Neutrophil (primary cell): ENCODE data around the gene MRGPRF.
A peak's percentile ranks its signal among the peaks of the same experiment; 100 is the strongest.

ENCODE experiments used
- H3K27ac ChIP-seq: fragments of 200-600 bp; sonication (generic); 2 replicates; pipeline ENCODE4 v1.5.1; 2016; ENCODE audit warnings: mild to moderate bottlenecking, moderate library complexity
- H3K27me3 ChIP-seq: fragments of 200-600 bp; sonication (generic); 2 replicates; pipeline ENCODE4 v1.6.0; 2016; ENCODE audit warnings: mild to moderate bottlenecking
- H3K36me3 ChIP-seq: fragments of 200-600 bp; sonication (generic); 2 replicates; pipeline ENCODE4 v1.5.1; 2017
- H3K4me1 ChIP-seq, 2 experiments: fragments of 200-600 bp in 1 of 2; sonication (generic) in 1 of 2; 1 replicate in 1 of 2; 2 replicates in 1 of 2; pipeline versions ENCODE4 v1.5.1 to v1.6.1; 2013 to 2016; ENCODE audit warnings: low read depth in 1 of 2, low read length in 1 of 2, mild to moderate bottlenecking in 1 of 2, moderate library complexity in 1 of 2; ENCODE audit not compliant: control insufficient read depth in 1 of 2, insufficient read depth in 1 of 2
- H3K4me3 ChIP-seq, 2 experiments: fragments of 200-600 bp in 1 of 2; sonication (generic) in 1 of 2; 1 replicate in 1 of 2; 2 replicates in 1 of 2; pipeline ENCODE4 v1.5.1; 2013 to 2016; ENCODE audit warnings: low read depth in 1 of 2, low read length in 1 of 2, mild to moderate bottlenecking in 1 of 2, moderate library complexity in 1 of 2
- H3K9me3 ChIP-seq: fragments of 200-600 bp; sonication (generic); 2 replicates; pipeline ENCODE4 v1.5.1; 2016
- TF ChIP-seq, protein P1 (sequence below): fragments of 200-600 bp; sonication (generic); IDR thresholded peaks from 2 replicates; pipeline ENCODE4 v1.5.1; 2016; ENCODE audit warnings: antibody characterized with exemption

Gene MRGPRF

DNA sequence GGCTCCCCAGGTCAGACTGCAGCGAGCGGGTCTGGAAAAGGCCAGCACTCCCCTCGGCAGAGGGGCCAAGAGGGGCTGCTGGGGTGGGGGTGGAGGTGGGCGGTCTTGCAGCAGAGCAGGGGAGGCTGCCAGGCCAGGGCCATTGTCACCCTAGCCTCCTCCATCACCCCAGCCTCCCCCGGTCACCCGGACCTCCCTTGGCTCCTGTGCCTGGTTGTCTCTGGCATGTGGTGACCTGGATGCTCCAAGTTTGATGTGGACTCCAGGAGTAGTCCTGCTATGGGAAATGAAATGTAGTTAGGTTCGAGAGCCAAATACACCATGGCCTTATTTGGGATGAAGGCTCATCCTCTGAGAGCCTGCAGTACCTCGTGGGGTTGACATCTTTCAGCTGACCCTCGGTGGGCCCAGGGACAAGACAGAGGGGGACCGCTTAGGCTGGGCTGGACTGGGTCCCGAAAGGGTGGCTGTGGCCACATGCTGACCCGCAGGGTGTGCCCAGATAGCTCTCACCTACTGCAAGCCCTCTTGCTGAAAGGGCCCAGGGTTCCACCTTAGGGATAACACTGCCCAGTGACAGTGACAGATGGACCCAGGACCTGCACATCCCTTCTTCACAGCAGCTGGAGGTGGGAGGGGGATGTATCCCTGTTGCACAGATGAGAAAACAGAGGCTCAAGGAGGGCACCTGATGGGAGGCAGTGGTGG is 56.3 kb downstream of the MRGPRF start:
- Histone ChIP-seq H3K4me1 (peaks cover 9 to 19% of the 10 kb centered on the region in 2 experiments), H3K4me3 (peak overlapping the region; percentile 20 to 30), H3K36me3 (no peaks in the 10 kb centered on the region), H3K9me3 (no peaks in the 10 kb centered on the region), H3K27ac (peak overlapping the region; percentile 30), H3K27me3 (no peaks in the 10 kb centered on the region)
- TF ChIP-seq, protein P1, sequence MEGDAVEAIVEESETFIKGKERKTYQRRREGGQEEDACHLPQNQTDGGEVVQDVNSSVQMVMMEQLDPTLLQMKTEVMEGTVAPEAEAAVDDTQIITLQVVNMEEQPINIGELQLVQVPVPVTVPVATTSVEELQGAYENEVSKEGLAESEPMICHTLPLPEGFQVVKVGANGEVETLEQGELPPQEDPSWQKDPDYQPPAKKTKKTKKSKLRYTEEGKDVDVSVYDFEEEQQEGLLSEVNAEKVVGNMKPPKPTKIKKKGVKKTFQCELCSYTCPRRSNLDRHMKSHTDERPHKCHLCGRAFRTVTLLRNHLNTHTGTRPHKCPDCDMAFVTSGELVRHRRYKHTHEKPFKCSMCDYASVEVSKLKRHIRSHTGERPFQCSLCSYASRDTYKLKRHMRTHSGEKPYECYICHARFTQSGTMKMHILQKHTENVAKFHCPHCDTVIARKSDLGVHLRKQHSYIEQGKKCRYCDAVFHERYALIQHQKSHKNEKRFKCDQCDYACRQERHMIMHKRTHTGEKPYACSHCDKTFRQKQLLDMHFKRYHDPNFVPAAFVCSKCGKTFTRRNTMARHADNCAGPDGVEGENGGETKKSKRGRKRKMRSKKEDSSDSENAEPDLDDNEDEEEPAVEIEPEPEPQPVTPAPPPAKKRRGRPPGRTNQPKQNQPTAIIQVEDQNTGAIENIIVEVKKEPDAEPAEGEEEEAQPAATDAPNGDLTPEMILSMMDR, result no peak

DNA sequence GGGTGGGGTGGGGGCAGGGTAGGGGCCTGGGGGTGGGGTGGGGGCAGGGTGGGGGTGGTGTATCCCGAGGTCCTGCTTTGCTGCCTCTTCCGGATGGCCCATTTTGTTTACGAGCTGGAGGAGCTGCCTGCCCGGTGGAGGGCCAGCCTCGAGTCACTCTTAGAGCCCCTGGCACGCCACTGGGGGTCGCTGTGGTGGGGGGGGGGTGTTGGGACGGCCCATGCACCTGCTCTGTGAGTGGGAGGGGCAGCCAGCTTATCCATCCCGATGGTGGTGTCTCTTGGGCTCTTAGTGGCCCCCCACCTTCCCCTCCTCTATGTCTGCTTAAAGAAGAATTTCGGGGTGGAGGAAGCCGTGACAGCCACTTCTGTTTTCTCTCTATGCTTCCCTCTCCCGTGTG is 56.9 kb downstream of the MRGPRF start:
- H3K4me3 ChIP-seq, result peak overlapping the region; percentile 20 to 30
- TF ChIP-seq, protein P1, result no peak
- H3K27ac ChIP-seq, result peak overlapping the region; percentile 30
- no peaks in the 10 kb centered on the region for H3K27me3 ChIP-seq
- H3K36me3 ChIP-seq, result no peaks in the 10 kb centered on the region
- H3K9me3 ChIP-seq, result no peaks in the 10 kb centered on the region
- H3K4me1 ChIP-seq, result peaks cover 9 to 19% of the 10 kb centered on the region in 2 experiments

DNA sequence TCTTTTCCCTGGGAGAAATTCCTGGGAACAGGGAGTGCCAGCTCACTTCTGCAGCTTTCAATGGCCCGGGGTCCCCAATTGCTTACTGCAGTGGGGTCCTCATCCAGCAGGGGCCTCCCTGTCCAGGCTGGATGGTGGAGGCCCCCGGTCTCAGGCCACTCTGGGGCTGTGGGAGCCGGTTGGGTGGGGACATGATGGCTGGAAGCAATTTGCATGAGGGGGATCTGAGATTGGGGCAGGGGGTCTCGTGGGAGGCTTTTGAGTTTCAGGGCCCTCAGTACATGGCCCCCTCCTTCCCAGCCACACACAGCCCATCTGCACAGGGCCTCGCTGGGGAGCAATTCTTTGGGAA is 57.5 kb downstream of the MRGPRF start:
- Histone ChIP-seq H3K4me1 (peaks cover 9 to 19% of the 10 kb centered on the region in 2 experiments), H3K27ac (peak overlapping the region; percentile 69)
- TF ChIP-seq, protein P1, result no peak

DNA sequence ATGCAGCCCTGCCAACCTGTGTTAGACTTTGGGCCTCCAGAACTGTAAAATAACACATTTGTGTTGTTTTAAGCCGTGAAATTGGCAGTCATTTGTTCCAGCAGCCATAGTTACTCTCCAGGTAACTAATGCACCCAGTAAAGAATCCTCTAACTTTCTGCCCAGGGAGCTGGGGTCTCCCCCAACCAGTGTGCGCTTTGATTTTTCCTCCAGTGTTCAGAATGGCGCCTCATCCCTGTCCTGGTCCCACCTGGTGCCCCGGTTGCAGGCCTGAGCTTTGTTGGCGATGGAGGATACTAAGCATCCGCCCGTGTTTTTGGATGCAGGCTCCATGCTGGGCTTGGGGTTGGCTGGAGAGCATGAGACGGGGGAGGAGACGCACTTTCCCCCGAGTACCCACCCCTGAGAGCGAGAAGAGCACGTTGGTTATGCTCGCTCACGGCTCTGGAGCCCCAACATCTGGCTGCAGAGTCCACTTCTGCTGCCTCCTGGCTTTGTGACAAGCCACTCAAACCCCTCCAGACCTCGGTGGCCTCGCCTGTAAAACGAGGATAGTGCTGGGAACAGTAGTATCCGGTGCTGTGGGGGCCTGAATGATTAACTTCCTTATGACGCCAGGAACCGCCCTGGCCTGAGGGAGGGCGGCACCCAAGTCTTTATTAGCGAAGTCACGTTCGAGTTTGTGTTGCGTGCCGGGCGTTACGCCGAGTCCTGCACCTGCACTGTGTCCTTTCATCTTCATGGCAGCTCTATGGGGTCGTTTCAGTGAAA is 58.0 kb downstream of the MRGPRF start:
- TF ChIP-seq, protein P1, result no peak
- Histone ChIP-seq H3K9me3 (no peaks in the 10 kb centered on the region), H3K4me1 (peaks cover 9 to 19% of the 10 kb centered on the region in 2 experiments), H3K27me3 (no peaks in the 10 kb centered on the region), H3K27ac (peak overlapping the region; percentile 69), H3K36me3 (no peaks in the 10 kb centered on the region), H3K4me3 (peak overlapping the region; percentile 31 to 50)

More for the DNA sequence above, 57.5 kb downstream of the MRGPRF start:
- H3K9me3 ChIP-seq, result no peaks in the 10 kb centered on the region
- H3K36me3 ChIP-seq, result no peaks in the 10 kb centered on the region
- peak overlapping the region; percentile 31 to 50 for H3K4me3 ChIP-seq
- no peaks in the 10 kb centered on the region for H3K27me3 ChIP-seq
